ENCODE measurements around the gene NTRK3. TPM values are rescaled to one million over a fixed set of nuclear protein-coding genes. Genes with fewer than 3 reads are reported as not detected.

NTRK3 gene
- total RNA-seq, 1 experiment from 2014 or later: not detected

GRCh38 chr15:87849181-87849580 is 407.4 kb downstream of the NTRK3 start:
- H3K4me3 ChIP-seq: no peak overlapping the region
- H3K27me3 ChIP-seq (ENCODE audit: insufficient read depth, low read depth): no peaks in the 10 kb centered on the region
- no peak overlapping the region for H3K27ac ChIP-seq
- H3K4me1 ChIP-seq (replicated peaks; ENCODE audit: insufficient read depth): no peaks in the 10 kb centered on the region
- no peak overlapping the region for H2AFZ ChIP-seq
- H3F3A ChIP-seq (ENCODE audit: insufficient read depth, low read depth): no peaks in the 10 kb centered on the region
- POLR2A ChIA-PET (ENCODE audit: unreplicated experiment): no interaction called here
- CTCF ChIA-PET: no interaction called here
- H3K4me2 ChIP-seq: no peak overlapping the region
- H3K79me2 ChIP-seq (ENCODE audit: low read depth): no peaks in the 10 kb centered on the region
- H3K36me3 ChIP-seq (ENCODE audit: low read depth): no peaks in the 10 kb centered on the region
- DNase-seq: no peak
- H3K9me3 ChIP-seq (ENCODE audit: insufficient read depth, low read depth): no peaks in the 10 kb centered on the region
- BruUV-seq (replicated peaks): no TSS peak
- no peak for TF ChIP-seq EZH2 (IDR thresholded peaks at IDR 0.05; ENCODE audit: low read depth)
- no peaks in the 10 kb centered on the region for H3K9me2 ChIP-seq (ENCODE audit: insufficient read depth)
- no peaks in the 10 kb centered on the region for H4K20me1 ChIP-seq (ENCODE audit: insufficient read depth)
- intact Hi-C loops (cut with micrococcal nuclease; ENCODE audit: unreplicated experiment): no loop called here

GRCh38 chr15:87848012-87848411 is 408.5 kb downstream of the NTRK3 start:
- ChIA-PET POLR2A (ENCODE audit: unreplicated experiment) (no interaction called here), CTCF (no interaction called here)
- Histone ChIP-seq H3K9me2 (ENCODE audit: insufficient read depth) (no peaks in the 10 kb centered on the region), H4K20me1 (ENCODE audit: insufficient read depth) (no peaks in the 10 kb centered on the region), H3K4me1 (replicated peaks; ENCODE audit: insufficient read depth) (no peaks in the 10 kb centered on the region), H3K27me3 (ENCODE audit: insufficient read depth, low read depth) (no peaks in the 10 kb centered on the region), H3K79me2 (ENCODE audit: low read depth) (no peaks in the 10 kb centered on the region), H2AFZ (no peak overlapping the region), H3F3A (ENCODE audit: insufficient read depth, low read depth) (no peaks in the 10 kb centered on the region), H3K9me3 (ENCODE audit: insufficient read depth, low read depth) (no peaks in the 10 kb centered on the region), H3K4me2 (no peak overlapping the region), H3K36me3 (ENCODE audit: low read depth) (no peaks in the 10 kb centered on the region), H3K27ac (no peak overlapping the region), H3K4me3 (no peak overlapping the region)
- BruUV-seq (replicated peaks): no TSS peak
- intact Hi-C loops (cut with micrococcal nuclease; ENCODE audit: unreplicated experiment): no loop called here
- no peak for TF ChIP-seq EZH2 (IDR thresholded peaks at IDR 0.05; ENCODE audit: low read depth)
- TF ChIP-seq CTCF (conservative IDR thresholded peaks at IDR 0.05): no peak
- DNase-seq: no peak

GRCh38 chr15:87846746-87847145 is 409.8 kb downstream of the NTRK3 start:
- Histone ChIP-seq H4K20me1 (ENCODE audit: insufficient read depth) (no peaks in the 10 kb centered on the region), H2AFZ (no peak overlapping the region), H3K79me2 (ENCODE audit: low read depth) (no peaks in the 10 kb centered on the region), H3K9me2 (ENCODE audit: insufficient read depth) (no peaks in the 10 kb centered on the region), H3K4me3 (no peak overlapping the region), H3K27me3 (ENCODE audit: insufficient read depth, low read depth) (no peaks in the 10 kb centered on the region), H3K9me3 (ENCODE audit: insufficient read depth, low read depth) (no peaks in the 10 kb centered on the region), H3K4me2 (no peak overlapping the region), H3K27ac (no peak overlapping the region), H3K36me3 (ENCODE audit: low read depth) (no peaks in the 10 kb centered on the region), H3K4me1 (replicated peaks; ENCODE audit: insufficient read depth) (no peaks in the 10 kb centered on the region), H3F3A (ENCODE audit: insufficient read depth, low read depth) (no peaks in the 10 kb centered on the region)
- CTCF ChIA-PET: no interaction called here
- no peak for DNase-seq
- TF ChIP-seq EZH2 (IDR thresholded peaks at IDR 0.05; ENCODE audit: low read depth): no peak
- no peak for TF ChIP-seq CTCF (conservative IDR thresholded peaks at IDR 0.05)
- no TSS peak for BruUV-seq (replicated peaks)
- POLR2A ChIA-PET (ENCODE audit: unreplicated experiment): no interaction called here
- intact Hi-C loops (cut with micrococcal nuclease; ENCODE audit: unreplicated experiment): no loop called here

GRCh38 chr15:87843312-87843711 is 413.2 kb downstream of the NTRK3 start:
- POLR2A ChIA-PET (ENCODE audit: unreplicated experiment): no interaction called here
- no peak for DNase-seq
- CTCF ChIA-PET: no interaction called here
- Histone ChIP-seq H2AFZ (no peak overlapping the region), H3K27ac (no peak overlapping the region), H3K4me2 (no peak overlapping the region), H3K9me2 (ENCODE audit: insufficient read depth) (no peaks in the 10 kb centered on the region), H3K27me3 (ENCODE audit: insufficient read depth, low read depth) (no peaks in the 10 kb centered on the region), H4K20me1 (ENCODE audit: insufficient read depth) (no peaks in the 10 kb centered on the region), H3K79me2 (ENCODE audit: low read depth) (no peaks in the 10 kb centered on the region), H3K4me3 (no peak overlapping the region), H3K9me3 (ENCODE audit: insufficient read depth, low read depth) (no peaks in the 10 kb centered on the region), H3F3A (ENCODE audit: insufficient read depth, low read depth) (no peaks in the 10 kb centered on the region), H3K4me1 (replicated peaks; ENCODE audit: insufficient read depth) (no peaks in the 10 kb centered on the region), H3K36me3 (ENCODE audit: low read depth) (no peaks in the 10 kb centered on the region)
- intact Hi-C loops (cut with micrococcal nuclease; ENCODE audit: unreplicated experiment): no loop called here
- BruUV-seq (replicated peaks): no TSS peak
- no peak for TF ChIP-seq EZH2 (IDR thresholded peaks at IDR 0.05; ENCODE audit: low read depth)
- no peak for TF ChIP-seq CTCF (conservative IDR thresholded peaks at IDR 0.05)

Measured in PC-9 (cell line).